K562 (cell line): ENCODE results near the gene DNAH10.

Source experiments
- ZNF444 ChIP-seq: fragments of 250-450 bp; sonication (Bioruptor Pico); IDR thresholded peaks from 2 replicates; pipeline ENCODE4 v1.4.0; 2020; ENCODE audit warnings: mild to moderate bottlenecking, moderate library complexity
- ZNF785 ChIP-seq: fragments of 250-450 bp; sonication (Bioruptor Pico); IDR thresholded peaks from 2 replicates; pipeline ENCODE4 v1.4.0; 2020; ENCODE audit warnings: mild to moderate bottlenecking
- TF ChIP-seq, protein P1 (sequence below), 3 experiments: IDR thresholded peaks in 2 of 3; conservative IDR thresholded peaks in 1 of 3; 2 replicates each; pipeline ENCODE4 v1.5.1; 2011 to 2012; ENCODE audit warnings: low read length in 3 of 3, mild to moderate bottlenecking in 3 of 3, control low read depth in 2 of 3, improper control_type of control experiment in 1 of 3, inconsistent platforms in 1 of 3, low read depth in 1 of 3, mixed read lengths in 1 of 3, moderate library complexity in 1 of 3; ENCODE audit not compliant: insufficient read depth in 2 of 3

DNA sequence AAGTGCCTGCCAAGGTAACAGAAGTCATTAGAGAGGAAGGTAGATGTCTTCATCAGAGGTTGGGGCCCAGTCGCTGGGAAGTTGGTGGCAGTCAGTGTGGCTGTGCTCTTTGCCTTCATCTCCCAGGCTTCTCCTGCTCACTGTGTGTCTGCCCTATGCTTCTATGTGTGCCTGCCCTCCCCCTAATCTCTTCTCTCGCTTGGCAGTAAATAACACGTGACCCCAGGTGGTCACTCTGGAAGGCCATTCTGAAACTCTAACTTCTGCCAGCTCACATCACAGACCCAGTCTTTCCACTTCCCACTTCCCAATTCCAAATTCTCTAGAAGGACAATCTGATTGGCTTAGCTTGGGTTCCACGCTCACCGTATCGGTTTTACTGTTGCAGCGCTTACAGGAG, 220.2 kb downstream of the DNAH10 start:
- TF ChIP-seq ZNF444 (CRISPR knock-in tag) (no peak), ZNF785 (CRISPR knock-in tag) (no peak)
- TF ChIP-seq, protein P1, sequence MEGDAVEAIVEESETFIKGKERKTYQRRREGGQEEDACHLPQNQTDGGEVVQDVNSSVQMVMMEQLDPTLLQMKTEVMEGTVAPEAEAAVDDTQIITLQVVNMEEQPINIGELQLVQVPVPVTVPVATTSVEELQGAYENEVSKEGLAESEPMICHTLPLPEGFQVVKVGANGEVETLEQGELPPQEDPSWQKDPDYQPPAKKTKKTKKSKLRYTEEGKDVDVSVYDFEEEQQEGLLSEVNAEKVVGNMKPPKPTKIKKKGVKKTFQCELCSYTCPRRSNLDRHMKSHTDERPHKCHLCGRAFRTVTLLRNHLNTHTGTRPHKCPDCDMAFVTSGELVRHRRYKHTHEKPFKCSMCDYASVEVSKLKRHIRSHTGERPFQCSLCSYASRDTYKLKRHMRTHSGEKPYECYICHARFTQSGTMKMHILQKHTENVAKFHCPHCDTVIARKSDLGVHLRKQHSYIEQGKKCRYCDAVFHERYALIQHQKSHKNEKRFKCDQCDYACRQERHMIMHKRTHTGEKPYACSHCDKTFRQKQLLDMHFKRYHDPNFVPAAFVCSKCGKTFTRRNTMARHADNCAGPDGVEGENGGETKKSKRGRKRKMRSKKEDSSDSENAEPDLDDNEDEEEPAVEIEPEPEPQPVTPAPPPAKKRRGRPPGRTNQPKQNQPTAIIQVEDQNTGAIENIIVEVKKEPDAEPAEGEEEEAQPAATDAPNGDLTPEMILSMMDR (IDR thresholded peaks at IDR 0.05 in 2 of 3, conservative IDR thresholded peaks at IDR 0.05 in 1 of 3; ENCODE audit: insufficient read depth in 2 of 3, low read depth in 1 of 3, low read length in 3 of 3) = no peak
